Fibroblast of lung (primary cell): ENCODE measurements around the gene ETV2.
"Not testable (repeated sequence)": the region's sequence is repeated elsewhere in the genome, so short reads cannot be mapped to it uniquely, and the experiment has no call there.

Experiments used
- CTCF ChIP-seq, 2 donors: IDR thresholded peaks in 1 of 2; conservative IDR thresholded peaks in 1 of 2; 1 replicate in 1 of 2; 2 replicates in 1 of 2; pipeline ENCODE4 v1.5.1; 2011 to 2012; ENCODE audit warnings: low read length in 2 of 2, control low read depth in 1 of 2, inconsistent platforms in 1 of 2, low read depth in 1 of 2, mild to moderate bottlenecking in 1 of 2
- EZH2 ChIP-seq: IDR thresholded peaks from 2 replicates; pipeline ENCODE4 v1.5.1; 2012; ENCODE audit warnings: low read length, control low read depth, mild to moderate bottlenecking; ENCODE audit errors: missing control alignments

GRCh38 chr19:35691106-35691505 lies 49.6 kb downstream of the ETV2 start:
- not testable (repeated sequence) for TF ChIP-seq CTCF (conservative IDR thresholded peaks at IDR 0.05 in 1 of 2, IDR thresholded peaks at IDR 0.05 in 1 of 2; ENCODE audit: low read depth in 1 of 2, low read length in 2 of 2); EZH2
